HCEC 1CT (cell line): ENCODE results near the gene SHB.

Source experiments
- DNase-seq: peaks from one replicate; pipeline ENCODE4 v3.0.0-alpha.2; 2017

SHB gene

GRCh38 chr9:38086496-38086895 lies 17.5 kb upstream of the SHB start:
- no peak for DNase-seq

GRCh38 chr9:38085308-38085707 lies 16.3 kb upstream of the SHB start:
- DNase-seq: no peak

- no peak for DNase-seq
Observed at GRCh38 chr9:38084556-38084880, 15.5 kb upstream of the SHB start.

GRCh38 chr9:38083858-38084555 lies 15.0 kb upstream of the SHB start:
- DNase-seq: no peak

GRCh38 chr9:38082446-38083287 lies 13.6 kb upstream of the SHB start:
- DNase-seq: no peak

- DNase-seq: no peak
Observed at GRCh38 chr9:38081356-38082108, 12.5 kb upstream of the SHB start.

GRCh38 chr9:38079461-38080031 lies 10.5 kb upstream of the SHB start:
- peak; percentile 60 for DNase-seq

- DNase-seq: no peak
Observed at GRCh38 chr9:38075272-38075671, 6.2 kb upstream of the SHB start.

GRCh38 chr9:38074441-38074961 lies 5.5 kb upstream of the SHB start:
- DNase-seq: peak; percentile 75

GRCh38 chr9:38073882-38074281 lies 4.9 kb upstream of the SHB start:
- DNase-seq: no peak

- DNase-seq: no peak
Observed at GRCh38 chr9:38071470-38072134, 2.6 kb upstream of the SHB start.

GRCh38 chr9:38067859-38068681 lies 957 bp downstream of the SHB start:
- DNase-seq: no peak

- peak; percentile 38 for DNase-seq
Observed at GRCh38 chr9:38066914-38067858, 1.8 kb downstream of the SHB start.

- DNase-seq: no peak
Observed at GRCh38 chr9:38066197-38066913, 2.7 kb downstream of the SHB start.

- DNase-seq: no peak
Observed at GRCh38 chr9:38065369-38066075, 3.5 kb downstream of the SHB start.

GRCh38 chr9:38064842-38065368 lies 4.1 kb downstream of the SHB start:
- DNase-seq: no peak

- no peak for DNase-seq
Observed at GRCh38 chr9:38063363-38063707, 5.7 kb downstream of the SHB start.

GRCh38 chr9:38062498-38063362 lies 6.3 kb downstream of the SHB start:
- DNase-seq: peak; percentile 52
